Body of pancreas (tissue), 4 donors: Measurements from ENCODE around the gene NPAS2.

Source experiments
- CTCF ChIP-seq, 7 experiments: fragments of 450-650 bp in 4 of 7; fragments of 200-600 bp in 3 of 7; sonication (generic) in 3 of 7; IDR thresholded peaks; one replicate each; pipeline ENCODE4 v1.5.1; 2016 to 2019; ENCODE audit warnings: antibody characterized with exemption in 7 of 7
- POLR2A ChIP-seq, 3 donors: fragments of 450-650 bp; IDR thresholded peaks; one replicate each; pipeline ENCODE4 v1.6.1; 2016; ENCODE audit warnings: antibody characterized with exemption in 3 of 3, mild to moderate bottlenecking in 2 of 3

DNA sequence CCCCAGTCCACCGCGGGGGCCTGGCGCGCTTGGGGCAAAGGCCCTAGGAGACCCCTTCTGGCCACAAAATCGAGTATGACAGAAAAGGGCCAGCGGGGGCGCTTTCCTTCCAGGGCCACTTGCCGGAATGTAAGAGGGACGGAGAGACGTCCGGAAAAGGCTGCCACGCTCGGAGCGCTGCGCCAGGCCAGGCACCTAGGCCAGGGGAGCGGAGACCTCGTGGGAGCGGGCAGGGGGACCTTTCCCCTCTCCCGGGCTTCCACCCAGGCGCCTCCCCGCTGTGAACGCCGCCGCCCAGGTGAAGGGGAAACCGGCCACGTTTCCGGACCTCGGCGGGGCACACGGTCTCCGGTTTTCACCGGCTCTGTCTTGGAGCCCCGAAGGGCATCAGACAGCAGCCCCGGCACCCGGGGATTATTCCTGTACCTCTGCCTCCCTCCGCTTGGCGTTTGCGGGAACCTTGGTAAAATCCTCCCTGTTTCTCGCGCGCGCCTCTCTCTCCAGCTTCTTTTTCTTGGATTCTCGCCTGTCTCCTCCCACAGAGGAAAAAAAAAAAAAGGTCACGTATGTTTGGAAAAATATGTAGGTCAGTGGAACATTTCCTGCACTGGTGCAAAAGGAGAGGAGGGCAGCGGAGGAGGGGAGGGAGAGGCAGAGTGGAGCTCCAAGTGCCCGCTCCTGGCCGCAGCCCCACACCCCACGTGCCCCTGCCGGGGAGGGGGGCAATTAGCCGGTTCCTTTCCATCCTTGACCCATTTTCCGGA is 1.2 kb upstream of the NPAS2 start:
- TF ChIP-seq CTCF (IDR thresholded peaks at IDR 0.05): peak in 5 of 7 experiments; percentile 12 to 48 (median 41)
- peak; percentile 55 to 78 (median 70) for TF ChIP-seq POLR2A (IDR thresholded peaks at IDR 0.05)
